ENCODE results near the gene HMOX2.

HMOX2 gene

DNA sequence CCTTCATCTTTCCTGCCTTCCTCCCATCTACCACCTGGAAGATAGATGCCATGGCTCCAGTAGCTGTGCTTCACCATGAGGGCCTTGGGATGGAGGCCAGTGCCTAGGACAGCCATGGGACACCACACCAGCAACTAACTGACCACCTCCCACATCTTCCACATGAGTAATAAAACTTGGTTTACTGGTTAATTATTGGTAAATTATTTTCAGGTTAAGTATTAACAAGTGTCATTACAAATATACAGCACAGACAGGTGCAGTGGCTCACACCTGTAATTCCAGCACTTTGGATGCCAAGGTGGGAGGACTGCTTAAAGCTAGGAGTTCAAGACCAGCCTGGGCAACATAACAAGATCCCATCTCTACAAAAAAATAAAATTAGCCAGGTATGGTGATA, 48.4 kb downstream of the HMOX2 start:
- no peak overlapping the region for H3K4me3 ChIP-seq (ENCODE audit: low read depth, low read length)
- TF ChIP-seq, protein P1, sequence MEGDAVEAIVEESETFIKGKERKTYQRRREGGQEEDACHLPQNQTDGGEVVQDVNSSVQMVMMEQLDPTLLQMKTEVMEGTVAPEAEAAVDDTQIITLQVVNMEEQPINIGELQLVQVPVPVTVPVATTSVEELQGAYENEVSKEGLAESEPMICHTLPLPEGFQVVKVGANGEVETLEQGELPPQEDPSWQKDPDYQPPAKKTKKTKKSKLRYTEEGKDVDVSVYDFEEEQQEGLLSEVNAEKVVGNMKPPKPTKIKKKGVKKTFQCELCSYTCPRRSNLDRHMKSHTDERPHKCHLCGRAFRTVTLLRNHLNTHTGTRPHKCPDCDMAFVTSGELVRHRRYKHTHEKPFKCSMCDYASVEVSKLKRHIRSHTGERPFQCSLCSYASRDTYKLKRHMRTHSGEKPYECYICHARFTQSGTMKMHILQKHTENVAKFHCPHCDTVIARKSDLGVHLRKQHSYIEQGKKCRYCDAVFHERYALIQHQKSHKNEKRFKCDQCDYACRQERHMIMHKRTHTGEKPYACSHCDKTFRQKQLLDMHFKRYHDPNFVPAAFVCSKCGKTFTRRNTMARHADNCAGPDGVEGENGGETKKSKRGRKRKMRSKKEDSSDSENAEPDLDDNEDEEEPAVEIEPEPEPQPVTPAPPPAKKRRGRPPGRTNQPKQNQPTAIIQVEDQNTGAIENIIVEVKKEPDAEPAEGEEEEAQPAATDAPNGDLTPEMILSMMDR (IDR thresholded peaks at IDR 0.05; ENCODE audit: low read depth, low read length): no peak

DNA sequence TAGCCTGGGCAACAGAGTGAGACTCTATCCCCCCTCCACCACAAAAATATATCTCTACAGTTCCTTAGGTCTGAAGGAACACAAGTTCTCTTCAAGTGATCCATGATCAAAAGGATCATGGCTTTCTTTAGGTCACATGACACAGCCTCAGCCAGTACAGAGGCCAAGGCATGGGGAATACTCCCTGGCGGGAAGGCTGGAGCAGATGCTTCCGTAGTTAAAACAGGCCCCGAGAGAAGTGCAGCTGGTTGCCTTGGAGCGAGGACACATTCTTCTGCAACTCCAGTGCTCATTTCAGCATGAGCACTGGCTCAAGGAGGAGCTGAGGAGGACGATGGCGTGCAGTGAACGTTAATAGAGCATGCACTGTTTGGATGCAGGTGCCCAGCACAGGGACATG, 48.9 kb downstream of the HMOX2 start:
- no peak overlapping the region for H3K4me3 ChIP-seq (ENCODE audit: low read depth, low read length)
- TF ChIP-seq, protein P1 (IDR thresholded peaks at IDR 0.05; ENCODE audit: low read depth, low read length): no peak

DNA sequence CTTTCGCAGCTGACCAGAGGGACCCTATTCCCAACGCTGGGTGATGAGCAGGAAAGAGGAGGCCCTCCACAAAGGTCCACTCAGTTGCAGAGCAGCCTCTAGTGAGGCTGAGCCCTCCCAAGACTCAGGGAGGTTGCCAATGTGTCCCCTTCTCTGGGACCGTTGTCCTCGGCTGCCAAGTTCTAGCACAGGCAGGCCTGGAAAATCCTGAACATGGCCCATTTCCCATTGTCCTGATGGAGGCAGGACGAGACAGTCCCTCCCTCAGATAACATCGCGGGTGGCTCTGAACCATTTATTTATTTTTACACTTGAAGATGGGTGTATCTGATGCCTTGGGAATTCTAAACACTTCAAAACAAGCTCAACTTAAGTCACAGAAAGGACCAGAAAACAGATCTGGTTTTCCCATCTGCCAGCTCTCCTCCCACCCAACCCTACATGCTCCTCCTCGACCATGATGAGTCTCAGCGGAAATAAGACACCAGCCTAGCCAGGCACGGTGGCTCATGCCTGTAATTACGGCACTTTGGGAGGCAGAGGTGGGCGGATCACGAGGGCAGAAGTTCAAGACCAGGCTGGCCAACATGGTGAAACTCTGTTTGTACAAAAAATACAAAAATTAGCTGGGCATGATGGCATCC, 49.6 kb downstream of the HMOX2 start:
- no peak overlapping the region for H3K4me3 ChIP-seq (ENCODE audit: low read depth, low read length)
- TF ChIP-seq, protein P1 (IDR thresholded peaks at IDR 0.05; ENCODE audit: low read depth, low read length): no peak

DNA sequence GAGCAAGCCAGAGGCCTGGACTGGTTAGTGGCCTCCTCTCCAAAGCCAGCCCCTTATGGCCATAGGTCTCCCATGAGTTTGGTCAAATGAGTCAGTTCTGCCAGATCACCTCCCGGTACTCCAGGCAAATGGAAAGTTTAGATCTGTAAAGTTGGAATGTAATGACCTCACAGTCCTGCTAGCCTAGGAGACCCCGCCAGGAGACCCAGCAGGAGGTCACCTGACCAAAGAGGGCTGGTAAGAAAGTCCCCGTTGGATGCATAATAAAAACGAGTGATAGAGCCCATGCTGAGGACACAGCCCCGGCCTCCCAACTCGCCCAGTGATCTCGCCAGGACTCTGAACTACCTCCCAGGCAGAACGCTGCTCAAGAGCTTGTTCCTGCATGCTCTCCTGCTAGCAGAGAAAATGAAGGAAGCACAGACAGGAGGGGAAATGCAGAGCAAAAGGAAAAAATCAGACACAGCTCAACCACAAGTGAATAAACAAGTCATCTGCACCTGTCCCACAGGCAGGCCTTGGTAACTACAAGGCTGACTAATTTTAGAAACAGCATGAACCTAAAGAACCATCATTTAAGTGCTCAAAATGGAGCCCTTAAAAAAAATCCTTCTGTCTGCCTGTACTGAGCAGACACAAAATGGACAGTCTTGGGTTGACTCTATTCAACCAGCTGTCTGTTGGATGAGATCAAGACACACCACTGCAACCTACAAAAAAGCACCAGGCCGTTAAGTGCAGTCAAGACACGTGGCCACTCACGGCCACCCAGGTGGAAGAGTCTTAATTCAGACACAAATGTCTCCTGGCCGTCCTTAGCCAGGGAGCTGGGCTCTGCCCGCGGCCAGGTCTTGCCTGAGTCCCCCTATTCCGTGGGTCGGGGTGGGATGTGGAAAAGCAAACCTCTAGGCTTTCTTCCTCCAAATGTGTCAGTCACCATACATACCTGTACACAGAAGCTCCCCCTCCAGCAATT, 53.2 kb downstream of the HMOX2 start:
- H3K4me3 ChIP-seq (ENCODE audit: low read depth, low read length): no peak overlapping the region
- TF ChIP-seq, protein P1 (IDR thresholded peaks at IDR 0.05; ENCODE audit: low read depth, low read length): no peak

DNA sequence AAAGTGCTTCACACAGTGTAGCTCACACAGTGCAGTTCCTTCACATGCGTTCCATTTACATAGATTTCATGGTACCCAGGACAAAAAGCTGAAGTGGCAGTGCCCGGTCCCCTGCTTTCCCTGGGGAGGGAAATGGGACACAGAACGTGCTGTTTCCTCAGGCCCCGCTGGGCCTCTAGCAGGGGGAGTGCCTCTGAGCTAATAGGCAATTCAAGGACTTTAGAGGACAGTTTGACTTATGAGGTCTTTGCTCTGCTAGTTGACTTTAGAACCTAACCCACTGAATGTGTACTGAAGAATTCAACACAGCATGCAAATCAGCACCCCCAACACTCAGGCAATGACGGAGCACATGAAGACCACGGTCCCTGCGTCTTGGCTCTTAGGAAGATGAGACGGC, 55.6 kb downstream of the HMOX2 start:
- TF ChIP-seq, protein P1 (IDR thresholded peaks at IDR 0.05; ENCODE audit: low read depth, low read length): no peak
- no peak overlapping the region for H3K4me3 ChIP-seq (ENCODE audit: low read depth, low read length)

DNA sequence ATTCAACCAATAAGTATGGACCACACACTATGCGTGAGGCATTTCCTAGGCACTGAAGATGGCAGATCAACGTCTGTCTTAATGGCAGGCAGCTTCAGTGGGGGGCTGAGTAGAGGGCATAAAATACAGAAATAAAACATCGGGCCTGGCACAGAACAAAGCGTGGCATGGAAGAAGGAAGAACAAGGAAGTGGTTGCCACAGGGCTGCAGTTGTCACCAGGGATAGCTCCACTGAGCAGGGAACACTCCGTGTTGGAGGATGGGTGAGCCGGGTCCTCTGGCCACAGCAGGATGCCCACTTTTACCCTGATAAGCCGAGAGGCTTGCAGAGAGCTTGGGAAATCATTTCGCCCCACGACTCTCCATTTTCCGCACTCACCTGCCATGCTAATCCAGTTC, 56.0 kb downstream of the HMOX2 start:
- TF ChIP-seq, protein P1 (IDR thresholded peaks at IDR 0.05; ENCODE audit: low read depth, low read length): no peak
- no peak overlapping the region for H3K4me3 ChIP-seq (ENCODE audit: low read depth, low read length)

DNA sequence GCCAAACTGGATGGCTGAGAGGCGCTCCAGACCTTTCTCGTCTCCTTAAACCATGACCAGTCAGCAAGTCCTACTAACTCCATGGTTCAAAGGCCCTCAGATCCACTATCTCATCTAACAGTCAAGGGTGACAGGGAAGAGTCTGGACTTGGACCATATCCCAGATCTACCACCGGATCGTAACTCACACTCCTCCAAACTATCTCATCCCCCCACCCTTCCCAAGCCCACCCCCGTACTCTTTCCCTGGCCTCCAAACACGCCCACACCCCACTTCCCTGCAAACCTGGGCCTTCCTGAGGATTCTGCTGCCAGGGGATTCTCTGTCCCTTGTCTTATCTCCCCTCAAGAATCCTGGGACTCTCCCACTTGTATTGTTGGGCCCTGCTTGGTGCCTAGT, 57.3 kb downstream of the HMOX2 start:
- TF ChIP-seq, protein P1 (IDR thresholded peaks at IDR 0.05; ENCODE audit: low read depth, low read length): no peak
- no peak overlapping the region for H3K4me3 ChIP-seq (ENCODE audit: low read depth, low read length)

Measured in WI38 (cell line).